GM19397 (cell line): Measurements from ENCODE around the gene CGNL1.

ENCODE experiments used
- ATAC-seq: cut with Tn5 transposase; IDR thresholded peaks from one replicate; pipeline ENCODE4 v1.9.1; 2021; ENCODE audit warnings: mild to moderate bottlenecking, moderate library complexity; ENCODE audit not compliant: unreplicated experiment

Gene CGNL1

DNA sequence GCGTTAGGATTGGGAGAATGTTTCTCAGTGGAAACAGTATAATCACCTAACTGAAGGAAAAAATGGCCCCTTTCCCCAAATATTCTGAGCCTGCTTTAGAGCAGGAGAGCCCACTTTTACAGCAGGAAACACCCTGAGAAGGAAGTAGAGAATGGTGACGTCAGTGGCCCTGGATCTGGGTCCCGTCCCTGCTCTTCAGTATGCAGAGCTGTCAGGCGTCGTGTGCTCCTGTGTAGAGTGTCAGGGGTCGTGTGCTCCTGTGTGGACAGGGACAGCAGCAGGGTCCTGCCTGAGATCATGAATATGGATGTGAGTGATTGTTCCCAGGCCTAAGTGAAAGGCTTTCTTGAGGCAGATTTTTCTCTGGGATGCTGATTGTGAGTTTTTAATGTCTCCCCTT lies 45.2 kb downstream of the CGNL1 start:
- ATAC-seq, result no peak

DNA sequence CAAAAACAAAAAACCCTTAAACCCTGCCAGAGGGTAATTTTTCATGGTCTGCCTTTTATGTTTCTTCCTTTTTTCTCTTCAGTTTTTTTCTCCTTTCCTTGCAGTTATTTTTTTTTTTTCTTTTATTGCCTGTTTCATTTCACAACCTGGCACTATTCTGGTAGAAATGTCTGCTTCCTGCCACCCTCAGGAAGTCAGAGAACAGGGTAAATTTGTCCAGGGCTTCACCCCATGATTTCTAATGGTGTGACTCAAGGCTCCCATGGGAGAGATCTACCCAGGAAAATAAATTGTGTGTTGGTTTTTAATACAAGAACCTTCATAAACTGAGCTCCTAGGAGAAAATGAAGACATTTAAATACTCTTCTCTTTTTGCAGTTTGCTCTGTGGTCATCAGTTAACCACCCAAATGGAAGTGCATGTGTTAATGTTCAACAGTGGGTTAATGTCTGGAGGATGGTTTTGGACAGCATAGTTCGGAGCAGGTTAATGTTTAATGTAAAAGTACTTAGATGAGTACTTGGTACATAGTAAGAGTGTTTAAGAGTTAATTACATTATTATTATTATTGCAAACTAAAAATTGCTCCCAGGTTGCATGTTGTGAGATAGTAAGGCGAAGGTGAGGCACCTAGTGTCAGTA lies 45.9 kb downstream of the CGNL1 start:
- ATAC-seq, result peak; percentile 88

DNA sequence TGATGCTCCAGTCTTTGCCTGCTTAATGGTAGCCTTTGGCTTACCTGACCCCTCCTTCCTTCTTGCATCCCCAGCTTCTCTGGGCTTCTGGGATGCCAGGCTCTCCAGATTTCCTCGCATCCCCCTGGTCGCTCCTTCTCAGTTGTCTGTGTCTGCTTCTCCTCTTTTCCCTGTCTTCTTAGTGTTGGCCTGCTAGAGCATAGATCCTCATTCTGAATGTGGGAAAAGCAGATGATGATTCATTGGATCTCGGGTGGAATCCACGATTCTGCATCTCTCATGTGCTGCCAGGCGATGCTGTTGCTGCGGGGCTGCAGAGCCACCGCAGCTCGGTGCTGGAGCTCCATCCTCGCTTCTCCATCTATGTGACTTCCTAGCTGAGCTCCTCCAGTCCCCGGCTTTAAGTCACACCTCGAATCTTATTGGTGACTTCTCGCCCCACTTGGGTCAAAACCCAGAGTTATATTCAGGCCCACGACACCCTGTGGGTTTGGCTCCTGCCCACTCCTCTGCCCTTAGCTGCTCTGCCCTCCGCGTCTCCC lies 47.4 kb downstream of the CGNL1 start:
- no peak for ATAC-seq

DNA sequence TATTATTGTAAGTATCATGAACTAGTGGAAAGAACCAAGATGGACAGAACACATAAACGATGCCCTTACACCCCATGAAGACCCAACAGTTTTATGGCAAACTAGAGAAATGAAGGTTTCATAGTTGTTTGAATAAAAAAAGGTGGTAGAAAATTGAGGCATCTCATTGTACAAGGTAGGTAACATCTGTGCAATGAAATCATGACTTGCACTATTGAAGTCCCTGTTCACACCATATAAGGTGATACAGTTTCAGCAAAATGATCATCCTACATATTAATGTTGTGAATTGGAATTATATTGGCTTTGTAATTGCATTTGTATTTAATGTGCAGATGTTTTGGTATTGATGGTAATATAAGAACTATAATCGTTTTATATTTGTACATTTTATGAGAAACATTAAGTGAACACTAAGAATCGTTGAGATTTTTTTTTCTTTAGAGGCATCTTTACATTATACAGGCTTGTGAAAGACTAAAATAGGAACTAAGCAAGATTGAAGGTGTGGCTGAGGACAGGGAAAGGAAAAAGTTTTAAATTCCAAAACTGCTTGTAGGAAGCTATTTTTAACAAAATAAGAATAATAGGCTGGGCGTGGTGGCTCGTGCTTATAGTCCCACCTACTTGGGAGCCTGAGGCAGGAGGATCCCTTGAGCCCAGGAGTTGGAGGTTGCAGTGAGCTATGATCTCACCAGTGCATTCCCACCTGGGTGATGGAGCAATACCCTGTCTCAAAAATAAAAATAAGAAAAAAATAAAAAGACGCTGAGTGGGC lies 48.5 kb downstream of the CGNL1 start:
- no peak for ATAC-seq

DNA sequence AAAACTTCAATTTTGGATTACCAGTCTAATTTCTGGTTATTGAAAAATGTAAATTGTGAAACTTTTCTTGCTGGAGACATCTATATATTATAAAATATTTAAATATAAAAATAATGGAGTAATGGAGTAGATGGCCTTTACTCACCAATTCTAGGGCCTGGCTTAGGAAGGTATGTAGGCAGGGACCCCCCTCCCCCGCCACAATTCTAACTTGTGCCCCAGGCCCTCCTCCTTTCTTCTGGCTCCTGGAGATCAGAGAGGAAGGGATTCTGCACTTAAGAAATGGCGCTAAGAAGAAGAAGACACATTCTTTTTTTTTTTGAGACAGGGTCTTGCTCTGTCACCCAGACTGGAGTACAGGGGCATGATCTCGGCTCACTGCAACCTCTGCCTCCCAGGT lies 49.5 kb downstream of the CGNL1 start:
- ATAC-seq, result no peak

DNA sequence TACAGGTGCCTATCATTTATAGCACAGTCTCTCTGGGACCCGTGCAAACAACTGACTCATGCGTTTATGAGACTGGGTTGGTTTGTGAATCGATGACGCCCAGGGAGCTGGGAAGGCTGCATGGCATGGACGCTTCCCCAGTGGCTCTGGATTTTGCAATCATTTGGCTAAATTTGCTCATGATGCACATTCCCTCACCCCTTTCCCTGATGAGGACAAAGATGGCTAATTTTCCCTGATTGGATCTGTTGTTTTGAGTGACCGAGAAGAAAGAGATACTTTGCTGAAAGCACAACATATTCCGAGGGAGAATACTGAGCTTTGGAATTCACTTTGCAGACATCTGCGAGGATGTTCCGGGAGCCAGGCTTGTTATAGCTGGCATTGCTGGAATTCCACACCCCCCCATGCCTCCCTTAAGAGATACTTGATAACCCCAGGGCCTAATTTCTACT lies 51.1 kb downstream of the CGNL1 start:
- no peak for ATAC-seq

DNA sequence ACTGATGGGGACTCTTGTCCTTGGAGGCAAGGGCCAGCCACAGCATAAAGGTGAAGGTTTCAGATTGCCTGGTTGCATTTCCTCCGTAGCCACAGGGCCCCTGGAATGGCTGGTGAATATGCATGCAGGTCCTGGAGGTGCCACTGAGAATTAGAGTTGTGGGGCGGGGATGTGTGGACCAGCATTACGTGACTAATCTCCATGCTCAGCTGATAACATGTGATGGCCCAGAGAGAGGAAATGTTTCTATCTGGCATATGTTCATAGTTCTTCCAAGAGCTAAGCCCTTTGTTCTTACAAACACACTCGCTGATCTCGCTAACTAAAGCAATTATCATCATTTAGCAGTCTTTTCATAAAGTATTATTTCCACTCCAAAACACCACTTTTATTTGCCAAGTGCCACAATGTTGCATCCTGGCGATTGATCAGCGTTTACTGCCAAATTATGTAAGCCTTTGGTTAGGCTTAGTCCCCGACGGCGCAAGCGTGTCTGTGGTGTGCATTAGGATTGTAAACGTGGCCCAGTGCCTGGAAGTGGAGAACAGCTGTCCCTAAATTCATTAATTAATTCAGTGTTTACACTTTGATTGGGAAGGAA lies 55.9 kb downstream of the CGNL1 start:
- no peak for ATAC-seq

DNA sequence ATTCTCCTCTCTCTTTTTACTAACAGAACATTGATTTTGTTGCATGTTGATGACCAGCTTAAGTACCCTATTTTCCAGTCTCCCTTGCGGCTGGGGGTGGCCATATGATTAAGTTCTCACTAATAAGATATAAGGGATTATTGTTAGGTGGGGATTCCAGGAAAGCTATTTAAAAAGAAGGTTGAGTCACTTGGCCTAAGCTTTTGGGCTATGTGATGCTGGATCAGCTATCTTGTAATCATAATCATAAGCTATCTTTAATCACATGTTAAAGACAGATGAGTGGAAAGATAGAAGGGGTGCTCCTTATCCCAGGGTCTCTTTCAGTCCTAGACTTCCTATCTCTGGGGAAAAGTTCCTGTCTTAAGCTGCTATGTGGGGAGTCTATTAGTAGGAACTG lies 59.9 kb downstream of the CGNL1 start:
- no peak for ATAC-seq

DNA sequence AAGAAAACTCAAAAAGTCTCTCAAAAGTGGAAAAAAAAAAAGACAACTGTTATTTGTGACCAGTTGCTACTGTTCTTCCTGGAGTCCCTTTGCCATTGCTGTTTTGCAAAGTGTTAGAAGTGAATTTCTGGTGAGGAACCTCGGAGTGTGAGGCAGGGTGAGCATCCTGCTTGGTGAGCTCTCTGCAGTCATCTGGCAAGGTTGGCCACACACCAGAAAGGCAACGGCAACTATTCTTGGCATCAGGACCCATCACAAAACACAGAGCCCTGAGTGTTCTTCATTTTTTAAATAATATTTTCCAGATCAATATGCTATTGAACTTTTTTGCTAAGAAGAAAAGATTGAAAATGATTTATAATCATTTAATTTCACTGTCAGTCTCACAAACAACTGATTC lies 60.7 kb downstream of the CGNL1 start:
- no peak for ATAC-seq

DNA sequence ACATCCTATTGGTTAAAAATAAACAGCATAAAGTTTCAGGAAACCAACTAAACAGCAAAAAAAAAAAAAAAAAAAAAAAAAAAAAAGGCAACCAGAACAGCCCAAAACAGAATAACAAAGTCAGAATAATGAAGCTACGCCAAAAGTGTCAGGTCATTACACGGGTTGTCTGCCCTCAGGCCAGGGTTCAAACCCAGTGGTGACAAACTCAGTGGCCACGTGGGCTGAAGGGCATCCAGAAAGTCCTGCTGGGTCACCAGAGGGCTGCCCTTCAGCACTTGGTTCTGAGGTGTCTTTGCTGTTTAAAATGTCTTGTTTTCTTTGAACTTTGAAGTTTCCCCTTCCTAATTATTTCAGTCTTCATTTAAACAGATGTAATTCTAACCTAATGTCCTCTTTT lies 61.3 kb downstream of the CGNL1 start:
- no peak for ATAC-seq

DNA sequence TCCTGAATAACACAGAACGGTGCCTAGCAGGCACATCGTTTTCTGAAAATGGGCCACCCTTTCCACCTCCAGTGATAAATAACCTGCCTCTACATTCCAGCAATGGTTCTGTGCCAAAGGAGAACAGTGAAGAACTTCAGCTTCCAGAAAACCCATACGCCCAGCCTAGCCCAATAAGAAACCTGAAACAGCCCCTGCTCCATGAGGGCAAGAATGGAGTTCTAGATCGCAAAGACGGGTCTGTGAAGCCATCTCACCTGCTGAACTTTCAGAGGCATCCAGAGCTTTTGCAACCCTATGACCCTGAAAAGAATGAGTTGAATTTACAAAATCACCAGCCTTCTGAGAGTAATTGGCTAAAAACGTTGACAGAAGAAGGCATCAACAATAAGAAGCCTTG lies 61.9 kb downstream of the CGNL1 start:
- ATAC-seq, result no peak

DNA sequence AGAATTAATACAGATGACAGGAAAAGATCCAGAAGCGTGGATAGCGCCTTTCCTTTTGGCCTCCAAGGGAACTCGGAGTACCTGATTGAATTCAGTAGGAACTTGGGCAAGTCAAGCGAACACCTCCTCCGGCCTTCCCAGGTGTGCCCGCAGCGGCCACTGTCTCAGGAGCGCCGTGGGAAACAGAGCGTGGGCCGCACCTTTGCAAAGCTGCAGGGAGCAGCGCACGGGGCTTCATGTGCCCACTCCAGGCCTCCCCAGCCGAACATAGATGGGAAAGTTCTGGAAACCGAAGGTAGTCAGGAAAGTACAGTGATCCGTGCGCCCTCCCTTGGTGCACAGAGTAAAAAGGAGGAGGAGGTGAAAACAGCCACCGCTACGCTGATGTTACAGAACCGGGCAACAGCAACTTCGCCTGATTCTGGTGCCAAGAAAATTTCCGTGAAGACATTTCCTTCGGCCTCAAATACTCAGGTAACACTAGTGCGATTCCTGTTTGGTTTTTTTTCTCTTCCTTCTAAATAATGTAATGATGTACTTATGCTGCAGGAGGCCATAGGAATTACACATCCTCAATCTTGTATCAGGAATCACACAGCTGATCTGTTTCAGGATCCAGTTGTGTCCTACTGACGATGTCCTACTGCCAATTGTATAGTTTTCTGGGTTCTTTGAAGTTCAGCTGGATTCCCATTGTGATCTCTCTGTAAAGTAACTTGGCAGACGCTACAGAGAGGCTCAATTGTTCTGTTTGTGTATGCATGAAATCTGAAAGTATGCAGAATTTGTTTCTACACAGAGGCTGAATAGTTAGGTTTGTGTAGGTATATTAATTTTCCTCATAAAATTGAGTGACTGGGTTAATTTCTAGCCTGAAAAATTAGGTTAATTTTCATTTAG lies 63.1 kb downstream of the CGNL1 start:
- ATAC-seq, result no peak

DNA sequence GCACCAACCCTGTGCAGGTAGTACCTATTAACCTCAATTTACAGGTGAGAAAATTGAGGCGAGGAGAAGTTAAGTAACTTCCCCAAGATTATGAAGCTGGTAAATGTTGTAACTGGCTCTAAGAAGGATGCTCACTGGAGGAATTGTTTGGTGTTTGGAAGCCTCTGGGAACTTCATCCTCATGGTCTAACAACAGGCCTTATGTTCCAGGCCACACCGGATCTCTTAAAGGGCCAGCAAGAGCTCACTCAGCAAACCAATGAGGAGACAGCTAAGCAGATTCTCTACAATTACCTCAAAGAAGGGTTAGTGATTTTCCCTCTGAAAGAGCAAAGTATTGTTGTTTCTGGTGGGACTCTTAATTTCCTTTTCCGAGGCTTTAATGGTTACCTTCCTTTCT lies 63.9 kb downstream of the CGNL1 start:
- no peak for ATAC-seq

DNA sequence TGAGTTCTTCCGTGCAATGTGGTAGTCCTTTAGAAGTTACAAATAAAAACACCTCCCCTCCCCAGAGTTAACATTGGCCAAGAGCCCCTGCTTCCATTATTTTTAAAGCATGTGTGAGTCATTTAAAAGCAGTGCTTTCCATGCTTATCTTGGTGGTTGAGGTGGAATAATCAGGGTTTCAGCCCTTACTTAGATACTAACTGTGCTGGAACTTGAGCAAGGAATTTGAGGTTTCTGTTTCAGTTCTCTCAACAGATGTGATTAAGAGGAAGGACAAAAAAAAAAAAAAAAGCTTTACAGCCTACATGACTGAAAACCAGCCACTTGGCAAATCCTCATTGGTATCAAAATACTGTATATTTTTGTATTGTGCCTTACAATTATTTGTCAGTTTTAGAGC lies 64.5 kb downstream of the CGNL1 start:
- no peak for ATAC-seq

DNA sequence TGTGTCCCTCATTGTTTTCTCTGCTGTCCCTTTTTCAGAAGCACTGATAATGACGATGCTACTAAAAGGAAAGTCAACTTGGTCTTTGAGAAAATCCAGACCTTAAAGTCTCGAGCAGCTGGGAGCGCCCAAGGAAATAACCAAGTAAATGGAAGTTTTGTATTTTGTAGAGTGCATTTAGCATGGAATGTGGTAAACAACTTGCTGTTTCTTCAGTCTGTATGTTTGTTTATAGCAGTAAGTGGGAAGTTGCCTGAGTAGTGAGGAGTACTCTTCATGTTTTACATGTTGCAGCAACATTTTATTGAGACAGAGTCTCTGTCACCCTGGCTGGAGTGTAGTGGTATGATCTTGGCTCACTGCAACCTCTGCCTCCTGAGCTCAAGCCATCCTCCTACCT lies 66.0 kb downstream of the CGNL1 start:
- ATAC-seq, result no peak

DNA sequence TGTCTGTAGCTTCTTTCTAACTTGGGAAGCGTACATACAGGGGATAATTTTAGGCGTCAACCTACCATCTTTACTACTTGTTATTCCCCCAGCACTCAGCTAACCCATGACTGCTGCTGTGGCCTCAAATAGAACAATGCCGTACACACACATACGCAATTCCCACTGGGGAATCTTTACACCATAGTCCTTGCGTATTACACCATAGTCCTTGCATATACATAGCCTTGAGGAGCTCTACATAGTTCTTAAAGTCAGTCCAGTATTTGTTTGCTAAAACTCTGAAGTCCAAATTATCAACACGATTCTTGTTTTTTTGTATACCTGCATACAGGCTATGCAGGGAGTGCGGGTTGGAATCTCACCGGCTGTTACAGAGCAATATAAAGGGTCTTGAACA lies 67.2 kb downstream of the CGNL1 start:
- no peak for ATAC-seq

DNA sequence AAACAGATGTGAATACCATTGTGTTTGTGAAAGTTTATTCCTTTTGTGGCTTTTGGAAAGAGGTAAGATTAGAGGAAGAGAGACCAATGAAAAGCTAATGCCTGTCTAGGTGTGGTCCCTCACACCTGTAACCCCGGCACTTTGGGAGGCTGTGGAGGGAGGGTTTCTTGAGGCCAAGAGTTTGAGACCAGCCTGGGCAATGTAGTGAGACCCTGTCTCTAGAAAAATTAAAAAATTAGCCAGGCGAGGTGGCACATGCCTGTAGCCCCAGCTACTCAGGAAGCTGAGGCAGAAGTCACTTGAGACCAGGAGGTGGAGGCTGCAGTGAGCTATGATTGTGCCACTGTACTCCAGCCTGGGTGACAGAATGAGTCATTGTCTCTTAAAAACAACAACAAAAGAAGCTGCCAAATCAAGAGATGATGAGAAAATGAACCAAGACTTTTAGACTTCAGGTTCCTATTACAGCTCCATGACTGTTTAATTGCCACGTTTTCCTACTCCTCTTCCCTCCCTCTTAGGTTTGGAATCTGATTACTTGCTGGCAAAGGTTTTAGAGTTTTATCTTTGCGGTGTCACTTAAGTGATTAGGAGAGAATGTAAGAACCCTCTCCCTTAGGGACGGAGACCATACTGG lies 68.7 kb downstream of the CGNL1 start:
- ATAC-seq, result no peak

DNA sequence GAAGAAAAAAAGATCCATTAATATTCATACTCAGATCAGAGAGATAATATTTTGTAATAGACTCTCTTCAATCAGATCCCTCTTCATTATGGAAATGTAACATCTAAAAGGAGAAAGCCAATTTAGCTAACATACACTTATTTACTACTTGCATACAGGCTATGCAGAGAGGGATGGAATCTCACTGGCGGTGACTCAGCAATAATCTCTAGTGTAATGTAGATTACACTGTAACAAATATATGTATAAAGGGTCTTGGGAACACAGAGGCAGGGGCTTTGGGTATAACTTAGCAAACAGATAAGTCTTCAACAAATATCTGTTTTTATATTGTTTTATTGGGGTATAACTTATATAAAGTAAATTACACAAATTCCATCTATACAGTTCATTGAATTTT lies 69.6 kb downstream of the CGNL1 start:
- no peak for ATAC-seq

DNA sequence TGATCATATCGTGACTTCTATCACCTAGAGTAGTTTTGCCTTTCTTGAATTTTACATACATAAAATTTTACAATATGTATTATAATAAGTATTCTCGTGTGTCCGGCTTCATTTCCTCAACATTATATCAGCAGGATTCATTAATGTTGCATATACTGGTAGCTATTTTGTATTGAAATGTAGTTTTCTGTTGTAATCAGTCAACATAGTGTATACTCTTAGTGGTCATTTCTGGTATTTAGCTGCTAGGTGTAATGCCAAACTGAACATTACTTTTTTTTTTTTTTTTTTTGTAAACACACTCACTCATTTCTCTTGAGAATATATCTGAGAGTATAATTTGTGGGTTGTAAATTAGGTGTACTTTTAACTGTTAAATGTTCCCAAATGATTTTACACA lies 70.1 kb downstream of the CGNL1 start:
- ATAC-seq, result no peak

DNA sequence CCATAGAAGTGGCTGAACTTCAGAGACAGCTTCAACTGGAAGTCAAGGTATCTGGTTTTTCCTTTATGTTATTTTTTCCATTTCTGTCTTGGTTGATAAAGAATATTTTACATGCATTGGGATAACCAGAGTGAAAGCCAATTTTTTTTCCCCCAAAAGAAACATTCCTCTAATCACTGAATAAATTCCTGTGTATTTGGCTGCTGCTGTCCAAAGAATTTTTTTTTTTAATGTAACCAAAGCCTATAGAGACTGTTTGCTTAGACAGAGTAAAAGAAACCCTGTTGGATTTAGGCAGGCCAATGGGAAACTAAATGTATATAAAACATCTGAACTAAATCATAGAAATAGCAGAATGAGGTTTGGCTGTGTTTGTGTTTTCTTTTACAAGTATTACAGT lies 75.2 kb downstream of the CGNL1 start:
- ATAC-seq, result no peak
